Stimulated activated naive CD4-positive, alpha-beta T cell treated with Interleukin-2 at 50 U/mL for 16 hours (primary cell): ENCODE data around the gene CMTM2.
"Not testable (repeated sequence)": the region's sequence is repeated elsewhere in the genome, so short reads cannot be mapped to it uniquely, and the experiment has no call there.

ENCODE experiments used
- DNase-seq: peaks from one replicate; lab custom pipeline; 2025; lab: John Stamatoyannopoulos, UW

Gene CMTM2

GRCh38 chr16:66552286-66553177 is 26.7 kb upstream of the CMTM2 start, which contains the start of gene CKLF:
TSS of gene CKLF (plus strand) at chr16:66552576. CDS start at chr16:66552716, 140 bp downstream.
- peak; percentile 85 for DNase-seq

- no peak for DNase-seq
Observed at GRCh38 chr16:66553223-66553622, 26.0 kb upstream of the CMTM2 start.

GRCh38 chr16:66554021-66554420 is 25.2 kb upstream of the CMTM2 start:
- no peak for DNase-seq

GRCh38 chr16:66554495-66554894 is 24.8 kb upstream of the CMTM2 start:
- DNase-seq: no peak

GRCh38 chr16:66560107-66560506 is 19.2 kb upstream of the CMTM2 start:
- no peak for DNase-seq

- DNase-seq: no peak
Observed at GRCh38 chr16:66561381-66562080, 17.7 kb upstream of the CMTM2 start.

- no peak for DNase-seq
Observed at GRCh38 chr16:66562409-66562808, 16.9 kb upstream of the CMTM2 start.

- no peak for DNase-seq
Observed at GRCh38 chr16:66562986-66563385, 16.3 kb upstream of the CMTM2 start.

GRCh38 chr16:66563574-66564334 is 15.5 kb upstream of the CMTM2 start:
- no peak for DNase-seq

GRCh38 chr16:66566051-66566901 is 13.0 kb upstream of the CMTM2 start, which contains the start of gene CMTM1:
TSS of gene CMTM1 (plus strand) at chr16:66566439. CDS start at chr16:66566514, 75 bp downstream.
- no peak for DNase-seq

- not testable (repeated sequence) for DNase-seq
Observed at GRCh38 chr16:66567270-66567669, 12.0 kb upstream of the CMTM2 start.

GRCh38 chr16:66568355-66568754 is 10.9 kb upstream of the CMTM2 start:
- no peak for DNase-seq

GRCh38 chr16:66569131-66569530 is 10.1 kb upstream of the CMTM2 start:
- no peak for DNase-seq

- DNase-seq: no peak
Observed at GRCh38 chr16:66569827-66570405, 9.3 kb upstream of the CMTM2 start.

- no peak for DNase-seq
Observed at GRCh38 chr16:66572356-66572755, 6.9 kb upstream of the CMTM2 start.

- DNase-seq: no peak
Observed at GRCh38 chr16:66574081-66574480, 5.2 kb upstream of the CMTM2 start.

- DNase-seq: no peak
Observed at GRCh38 chr16:66574531-66574930, 4.7 kb upstream of the CMTM2 start.

- no peak for DNase-seq
Observed at GRCh38 chr16:66575060-66575459, 4.2 kb upstream of the CMTM2 start.

GRCh38 chr16:66576296-66576695 is 3.0 kb upstream of the CMTM2 start:
- DNase-seq: no peak

GRCh38 chr16:66580605-66581209 is 1.4 kb downstream of the CMTM2 start:
- DNase-seq: no peak
